Measurements from ENCODE around the gene KLB.
"Not testable (repeated sequence)": the region's sequence is repeated elsewhere in the genome, so short reads cannot be mapped to it uniquely, and the experiment has no call there.

Gene KLB

DNA sequence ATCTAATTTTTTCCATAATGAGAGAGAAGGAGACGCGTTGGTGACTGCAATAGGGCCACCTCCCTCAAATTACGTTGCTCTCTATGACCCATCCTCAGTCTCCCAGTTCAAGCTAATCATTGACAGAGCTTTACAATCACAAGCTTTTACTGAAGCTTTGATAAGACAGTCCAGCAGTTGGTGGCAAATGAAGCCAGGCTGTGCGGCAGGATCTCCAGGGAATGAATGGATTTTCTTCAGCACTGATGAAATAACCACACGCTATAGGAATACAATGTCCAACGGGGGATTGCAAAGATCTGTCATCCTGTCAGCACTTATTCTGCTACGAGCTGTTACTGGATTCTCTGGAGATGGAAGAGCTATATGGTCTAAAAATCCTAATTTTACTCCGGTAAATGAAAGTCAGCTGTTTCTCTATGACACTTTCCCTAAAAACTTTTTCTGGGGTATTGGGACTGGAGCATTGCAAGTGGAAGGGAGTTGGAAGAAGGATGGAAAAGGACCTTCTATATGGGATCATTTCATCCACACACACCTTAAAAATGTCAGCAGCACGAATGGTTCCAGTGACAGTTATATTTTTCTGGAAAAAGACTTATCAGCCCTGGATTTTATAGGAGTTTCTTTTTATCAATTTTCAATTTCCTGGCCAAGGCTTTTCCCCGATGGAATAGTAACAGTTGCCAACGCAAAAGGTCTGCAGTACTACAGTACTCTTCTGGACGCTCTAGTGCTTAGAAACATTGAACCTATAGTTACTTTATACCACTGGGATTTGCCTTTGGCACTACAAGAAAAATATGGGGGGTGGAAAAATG, at the start of gene KLB:
Gene KLB, plus strand, starts transcription at position 168 of the 821 bp plus-strand sequence. Its CDS starts 20 bp downstream, at position 188.
- no peak for DNase-seq

DNA sequence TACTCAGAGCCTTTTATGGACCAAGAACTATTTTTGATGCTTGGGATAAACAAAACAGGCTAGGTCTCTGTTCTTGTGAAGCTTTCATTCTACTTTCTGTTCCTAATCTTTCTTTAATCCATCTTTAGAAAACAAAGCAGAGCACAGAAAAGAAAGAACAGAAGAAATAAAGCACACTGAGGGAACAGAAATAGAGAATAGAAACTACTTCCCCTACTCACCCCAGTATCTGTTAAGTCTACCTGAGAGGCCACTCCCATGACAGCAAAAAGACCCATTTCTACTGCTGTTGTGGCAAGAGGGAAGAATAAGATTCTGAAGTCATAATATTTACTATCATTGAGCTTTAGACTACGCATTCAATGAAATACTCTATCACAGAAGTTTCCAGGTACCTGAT, 49.7 kb upstream of the KLB start:
- DNase-seq, result no peak

GRCh38 chr4:39360611-39361010, 46.1 kb upstream of the KLB start:
- not testable (repeated sequence) for DNase-seq

DNA sequence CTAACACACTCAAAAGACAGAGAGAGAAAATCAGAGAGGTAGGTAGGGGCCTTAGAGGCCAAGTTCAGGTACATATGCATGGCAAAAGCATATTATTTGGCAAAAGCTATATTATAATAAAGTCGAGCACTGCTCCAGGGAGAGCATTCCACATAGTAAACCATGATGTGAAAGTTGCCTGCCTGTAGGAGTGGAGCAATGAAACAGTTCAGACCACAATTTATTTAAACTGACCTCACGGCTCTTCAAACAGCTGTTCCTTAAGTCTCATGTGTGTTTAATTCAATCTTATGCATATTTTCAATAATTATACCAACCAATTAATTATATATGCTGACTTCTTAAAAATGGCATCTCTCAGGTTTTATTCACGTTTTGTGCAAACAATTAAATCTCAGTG, 43.9 kb upstream of the KLB start:
- DNase-seq, result no peak

DNA sequence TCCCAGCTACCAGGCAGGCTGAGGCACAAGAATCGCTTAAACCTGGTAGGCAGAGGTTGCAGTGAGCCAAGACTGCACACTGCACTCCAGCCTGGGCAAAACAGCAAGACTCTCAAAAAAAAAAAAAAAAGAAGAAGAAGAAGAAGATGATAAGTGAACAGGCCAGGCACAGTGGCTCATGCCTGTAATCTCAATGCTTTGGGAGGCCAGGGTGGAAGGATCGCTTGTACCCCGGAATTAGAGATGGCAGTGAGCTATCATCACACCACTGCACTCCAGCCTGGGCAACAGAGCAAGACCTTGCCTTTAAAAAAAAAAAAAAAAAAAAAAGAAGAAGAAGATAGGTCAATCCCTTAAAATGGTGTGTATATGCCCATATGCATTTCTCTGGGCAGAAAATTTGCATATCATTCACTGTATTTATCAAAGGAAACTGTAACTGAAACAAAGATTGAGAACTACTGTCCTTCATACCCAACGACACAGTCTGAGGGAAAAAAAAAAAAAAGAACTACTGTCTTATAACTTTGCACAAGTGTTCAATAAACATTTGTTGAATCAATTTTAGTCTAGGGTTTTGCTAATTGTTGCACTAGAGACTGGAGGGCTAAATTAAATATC, 42.8 kb upstream of the KLB start:
- DNase-seq, result no peak

DNA sequence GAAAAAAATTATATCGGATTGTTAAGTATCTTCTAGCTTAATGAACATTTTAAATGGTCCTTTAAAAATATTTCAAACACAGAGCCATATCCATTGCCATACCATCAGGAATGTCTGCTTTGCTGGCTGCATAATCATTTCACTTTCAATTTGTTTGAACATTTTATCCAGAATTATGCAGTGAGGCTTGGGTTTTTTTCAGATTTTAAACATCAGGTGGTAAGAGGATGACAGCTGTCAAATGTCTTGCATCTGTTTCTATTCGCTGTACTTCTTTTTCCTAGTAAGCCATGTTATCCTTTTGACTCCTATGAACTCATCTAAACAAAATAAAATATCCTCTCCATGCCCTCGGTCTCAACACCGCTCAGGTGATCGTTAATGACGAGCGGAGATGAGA, 41.4 kb upstream of the KLB start:
- DNase-seq, result no peak

GRCh38 chr4:39365830-39366771, 40.6 kb upstream of the KLB start, which contains the start of gene RFC1:
Gene RFC1, minus strand, starts transcription at chr4:39366362. Its CDS starts 121 bp downstream, at chr4:39366241.
- peak; percentile 33 to 81 (median 65) for DNase-seq

- no peak for DNase-seq
These were observed 39.6 kb upstream of the KLB start for GRCh38 chr4:39367166-39367565.

- DNase-seq, result no peak
These were observed 37.4 kb upstream of the KLB start for GRCh38 chr4:39369301-39369700.

DNA sequence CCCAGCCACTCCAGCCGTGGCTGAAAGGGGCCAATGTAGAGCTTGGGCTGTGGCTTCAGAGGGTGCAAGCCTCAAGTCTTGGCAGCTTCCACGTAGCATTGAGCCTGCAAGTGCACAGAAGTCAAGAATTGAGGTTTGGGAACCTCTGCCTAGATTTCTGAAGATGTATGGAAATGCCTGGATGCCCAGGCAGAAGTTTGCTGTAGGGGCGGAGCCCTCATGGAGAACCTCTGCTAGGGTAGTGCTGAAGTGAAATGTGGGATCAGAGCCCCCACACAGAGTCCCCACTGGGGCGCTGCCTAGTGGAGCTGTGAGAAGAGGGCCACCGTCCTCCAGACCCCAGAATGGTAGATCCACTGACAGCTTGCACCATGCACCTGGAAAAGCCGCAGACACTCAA, 35.5 kb upstream of the KLB start:
- not testable (repeated sequence) for DNase-seq

DNA sequence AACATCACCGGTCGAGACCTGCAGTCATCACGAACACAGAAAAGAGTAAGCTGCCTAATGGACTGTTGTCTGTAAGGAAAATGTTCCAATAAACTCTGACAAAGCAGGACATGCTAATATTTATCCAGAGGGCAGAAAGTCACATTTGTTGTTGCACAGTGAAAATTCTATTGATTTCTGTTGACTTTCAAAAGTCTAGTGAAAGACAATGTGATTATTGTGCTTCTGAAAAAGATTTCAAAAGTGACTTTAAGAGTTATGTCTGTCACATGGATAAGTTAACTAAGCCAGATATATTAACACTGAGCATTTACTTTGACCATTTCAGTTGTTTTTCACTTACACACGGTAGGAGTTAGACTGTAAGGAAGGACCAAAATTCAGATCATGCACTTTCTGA, 31.3 kb upstream of the KLB start:
- no peak for DNase-seq

- no peak for DNase-seq
These were observed 23.0 kb upstream of the KLB start for GRCh38 chr4:39383690-39384089.

DNA sequence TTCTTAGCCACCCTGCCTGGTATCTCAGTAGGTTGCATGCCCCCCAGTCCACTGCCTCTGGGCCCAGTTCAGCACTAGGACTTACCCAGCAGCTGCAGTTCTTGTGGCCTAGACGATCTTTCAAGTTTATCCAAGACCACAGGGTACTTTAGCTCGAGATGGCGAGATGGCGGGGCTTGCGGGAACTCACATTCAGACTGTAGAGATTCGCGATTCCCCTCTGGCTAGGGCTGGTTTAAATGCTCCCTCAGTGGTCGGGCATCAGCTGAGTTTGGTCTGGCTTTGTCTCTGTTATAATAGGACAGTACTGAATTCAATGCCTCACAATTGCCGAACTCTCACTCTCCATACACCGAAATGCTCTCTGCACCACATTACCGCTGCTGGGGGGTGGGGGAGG, 22.2 kb upstream of the KLB start:
- DNase-seq, result no peak

DNA sequence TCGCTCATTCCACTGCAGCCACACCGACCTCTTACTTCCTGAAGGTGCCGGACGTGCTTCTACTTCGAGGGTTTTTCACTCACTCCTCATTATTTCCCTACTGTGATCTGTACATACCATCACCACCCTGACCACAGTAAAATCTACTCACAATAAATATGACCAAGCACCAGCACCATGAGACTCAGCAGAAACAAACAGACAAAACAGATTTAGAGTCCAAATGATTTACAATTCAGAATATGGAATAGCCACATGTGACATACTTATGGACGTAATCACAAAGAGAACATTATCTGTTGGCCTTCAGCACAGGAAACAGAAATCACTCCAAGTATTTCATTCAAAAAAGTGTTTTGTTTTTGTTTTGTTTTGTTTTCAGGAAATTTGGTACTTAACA, 16.1 kb upstream of the KLB start:
- no peak for DNase-seq

- DNase-seq, result no peak
These were observed 12.0 kb upstream of the KLB start for GRCh38 chr4:39394706-39395105.

DNA sequence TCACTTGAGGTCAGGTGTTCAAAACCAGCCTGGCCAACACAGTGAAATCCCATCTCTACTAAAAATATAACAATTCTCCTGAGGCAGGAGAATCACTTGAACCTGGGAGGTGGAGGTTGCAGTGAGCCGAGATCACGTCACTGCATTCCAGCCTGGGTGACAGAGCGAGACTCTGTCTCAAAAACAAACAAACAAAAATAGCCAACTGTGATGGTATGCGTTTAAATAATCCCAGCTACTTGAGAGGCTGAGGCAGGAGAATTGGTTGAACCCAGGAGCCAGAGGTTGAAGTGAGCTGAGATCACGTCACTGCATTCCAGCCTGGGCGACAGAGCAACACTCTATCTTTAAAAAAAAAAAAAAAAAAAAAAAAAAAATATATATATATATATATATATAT, 5.1 kb upstream of the KLB start:
- DNase-seq, result not testable (repeated sequence)

GRCh38 chr4:39407584-39407885, 805 bp downstream of the KLB start:
- DNase-seq, result no peak

GRCh38 chr4:39410415-39410814, 3.7 kb downstream of the KLB start:
- DNase-seq, result no peak

DNA sequence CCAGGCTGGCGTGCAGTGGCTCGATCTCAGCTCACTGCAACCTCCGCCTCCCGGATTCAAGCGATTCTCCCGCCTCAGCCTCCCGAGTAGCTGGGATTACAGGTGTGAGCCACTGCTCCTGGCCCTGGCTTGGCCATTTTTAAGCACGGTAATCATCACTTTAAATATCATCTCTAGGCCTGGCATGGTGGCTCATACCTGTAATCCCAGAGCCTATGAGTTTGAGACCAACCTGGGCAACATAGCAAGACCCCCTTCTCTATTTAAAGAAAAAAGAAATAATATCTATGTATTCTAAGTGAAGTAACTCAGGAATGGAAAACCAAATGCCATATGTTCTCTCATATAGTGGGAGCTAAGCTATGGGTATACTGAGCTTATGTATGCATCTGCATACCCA, 4.8 kb downstream of the KLB start:
- DNase-seq, result not testable (repeated sequence)

DNA sequence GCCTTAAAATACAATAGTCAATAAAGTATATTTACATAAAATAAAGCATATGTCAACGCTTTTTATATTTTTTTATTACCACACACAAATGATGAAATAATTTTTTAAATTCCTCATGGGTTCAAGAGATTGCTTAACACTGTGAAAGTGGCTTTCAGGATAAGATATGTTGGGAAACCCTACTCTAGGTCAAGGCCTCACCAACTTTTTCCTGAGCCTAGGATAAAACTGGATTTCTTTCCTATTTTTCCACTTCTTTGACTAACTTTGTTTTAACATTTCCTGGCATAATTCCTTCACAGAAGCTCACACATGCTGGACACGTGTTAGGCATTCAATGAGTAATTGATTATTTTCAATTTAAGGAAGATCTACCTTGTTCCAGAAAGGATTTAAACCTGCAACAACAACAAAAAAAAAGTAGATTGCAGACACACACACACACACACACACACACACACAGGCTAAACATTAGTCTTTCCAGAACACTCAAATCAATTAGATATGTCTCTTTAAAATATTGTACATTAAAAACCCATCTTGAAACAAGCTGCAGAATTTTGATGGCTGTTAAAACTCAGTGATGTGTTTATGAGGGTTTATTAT, 9.1 kb downstream of the KLB start:
- DNase-seq, result no peak

DNA sequence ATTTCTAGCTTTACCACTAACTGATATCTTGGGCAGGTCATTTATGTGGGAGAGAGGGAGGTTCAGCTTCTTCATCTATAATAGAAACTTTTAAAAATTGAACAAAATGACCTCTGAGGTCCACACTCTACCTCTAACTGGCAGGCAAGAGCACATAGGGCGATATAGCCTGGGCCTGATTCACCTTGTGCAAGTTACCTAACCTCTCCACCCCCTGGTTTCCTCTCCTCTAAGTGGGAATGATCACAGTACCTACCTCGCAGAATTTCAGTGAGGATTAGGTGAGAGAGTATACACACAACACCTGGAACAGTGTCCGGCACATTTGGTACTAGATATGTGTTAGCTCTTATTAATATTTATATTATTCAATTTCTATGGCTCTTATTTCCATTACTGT, 15.5 kb downstream of the KLB start:
- no peak for DNase-seq

GRCh38 chr4:39425297-39425696, 18.6 kb downstream of the KLB start:
- not testable (repeated sequence) for DNase-seq

DNA sequence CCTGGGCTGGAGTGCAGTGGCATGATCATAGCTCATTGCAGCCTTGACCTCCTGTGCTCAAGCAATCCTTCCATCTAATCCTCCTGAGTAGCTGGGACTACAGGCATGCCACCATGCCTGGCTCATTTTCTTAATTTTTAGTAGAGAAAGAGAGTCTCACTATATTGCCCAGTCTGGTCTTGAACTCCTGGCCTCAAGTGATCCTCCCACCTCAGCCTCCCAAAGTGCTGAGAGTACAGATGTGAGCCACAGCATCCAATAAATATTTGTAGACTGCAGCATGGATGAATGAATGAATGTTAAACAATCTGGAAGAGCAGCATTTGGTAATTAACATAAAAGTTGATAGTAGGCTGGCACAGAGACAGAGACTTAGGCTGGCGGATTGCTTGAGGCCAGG, 20.0 kb downstream of the KLB start:
- no peak for DNase-seq
